HG03354 (cell line): ENCODE results near the gene TEX48.

Experiments used
- ATAC-seq: cut with Tn5 transposase; IDR thresholded peaks from one replicate; pipeline ENCODE4 v1.9.1; 2021; ENCODE audit warnings: mild to moderate bottlenecking; ENCODE audit not compliant: unreplicated experiment, poor library complexity, severe bottlenecking

The TEX48 gene

GRCh38 chr9:114631166-114631565 lies 50.8 kb downstream of the TEX48 start:
- ATAC-seq = no peak

DNA sequence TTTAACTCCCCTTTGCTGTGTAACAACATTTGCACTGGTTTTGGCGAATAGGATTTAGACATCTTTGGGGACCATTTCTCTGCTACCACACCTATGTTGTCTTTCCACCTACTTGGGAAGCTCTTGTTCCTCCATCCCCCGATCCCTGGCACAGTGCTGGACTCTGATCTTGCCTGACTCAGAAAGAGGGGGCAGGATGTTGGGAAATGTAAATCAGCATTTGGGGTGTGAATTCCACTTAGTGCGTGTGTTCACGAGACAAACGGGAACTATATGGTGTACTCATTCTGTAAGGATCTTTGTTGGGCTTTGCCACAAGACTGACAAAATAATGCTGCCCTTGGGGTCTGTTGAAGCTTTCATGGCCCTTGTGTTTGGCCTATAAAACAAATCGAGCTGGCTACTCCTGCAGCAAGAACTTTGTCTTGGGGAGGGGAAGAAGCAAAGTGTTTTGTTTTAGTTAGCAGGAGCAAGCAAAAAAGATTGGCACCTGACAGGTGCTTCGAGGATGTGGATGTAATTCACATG lies 52.4 kb downstream of the TEX48 start:
- no peak for ATAC-seq

DNA sequence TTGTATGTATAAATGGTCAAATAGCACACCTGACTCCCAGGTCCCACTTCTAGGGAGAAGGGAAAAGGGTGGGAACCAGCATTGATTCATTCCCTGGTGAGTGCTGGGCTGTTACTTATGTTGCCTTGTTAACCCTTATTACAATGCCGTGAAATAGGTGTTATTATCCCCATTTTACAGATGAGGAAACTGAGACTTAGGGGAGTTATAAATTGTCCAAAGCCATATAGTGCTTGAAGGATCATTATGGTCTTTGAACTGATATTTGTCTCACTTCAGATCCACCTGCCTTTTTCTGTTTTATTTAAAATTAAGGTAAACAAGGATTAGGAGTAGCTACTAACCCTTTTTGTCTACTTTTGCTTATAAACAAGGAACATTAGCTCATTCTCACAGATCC lies 54.4 kb downstream of the TEX48 start:
- ATAC-seq = no peak

DNA sequence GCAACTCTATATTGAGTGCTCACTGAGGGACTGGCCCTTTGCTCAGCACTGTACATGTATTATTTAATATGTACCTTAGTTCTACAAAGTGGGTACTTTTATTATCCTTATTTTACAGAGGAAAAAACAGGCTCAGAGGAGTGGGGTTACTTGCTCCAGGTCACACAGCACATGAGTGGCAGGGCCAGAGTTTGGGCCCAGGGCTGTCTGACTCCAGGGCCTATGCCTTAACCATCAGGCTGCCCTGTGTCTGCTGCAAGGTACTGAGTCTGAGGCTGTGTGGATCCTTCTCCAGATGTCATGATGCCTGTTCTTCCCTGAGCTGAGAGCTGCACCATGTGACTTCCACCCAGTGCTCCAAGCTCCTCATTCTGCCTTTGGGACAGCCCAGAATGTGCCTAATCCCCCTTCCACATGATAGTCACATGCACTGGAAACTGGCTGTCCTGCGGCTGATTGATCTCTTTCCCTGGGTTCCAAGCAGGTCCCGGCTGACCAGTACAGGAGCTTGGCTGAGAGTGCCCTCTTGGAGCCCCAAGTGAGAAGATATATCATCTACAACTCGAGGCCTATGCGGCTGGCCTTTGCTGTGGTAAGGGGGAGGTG lies 55.5 kb downstream of the TEX48 start:
- no peak for ATAC-seq

DNA sequence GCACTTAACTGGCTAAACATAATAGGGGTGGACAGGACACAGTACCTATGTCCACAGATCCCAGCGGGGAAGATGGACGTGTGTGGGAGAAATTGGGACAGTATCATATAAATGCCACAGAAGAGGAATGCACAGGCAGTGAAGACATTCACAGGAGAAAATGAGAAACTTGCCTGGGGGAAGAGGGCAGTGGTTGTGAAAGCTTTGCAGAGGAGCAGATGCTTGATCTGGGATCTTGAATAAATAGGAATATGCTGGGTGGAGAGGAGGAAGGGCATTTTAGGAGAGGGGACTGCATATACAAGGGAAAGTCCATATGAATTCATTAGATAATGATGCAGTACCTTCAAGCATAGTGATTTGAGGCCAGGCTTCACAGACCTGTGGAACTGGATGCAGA lies 57.3 kb downstream of the TEX48 start:
- ATAC-seq = no peak

DNA sequence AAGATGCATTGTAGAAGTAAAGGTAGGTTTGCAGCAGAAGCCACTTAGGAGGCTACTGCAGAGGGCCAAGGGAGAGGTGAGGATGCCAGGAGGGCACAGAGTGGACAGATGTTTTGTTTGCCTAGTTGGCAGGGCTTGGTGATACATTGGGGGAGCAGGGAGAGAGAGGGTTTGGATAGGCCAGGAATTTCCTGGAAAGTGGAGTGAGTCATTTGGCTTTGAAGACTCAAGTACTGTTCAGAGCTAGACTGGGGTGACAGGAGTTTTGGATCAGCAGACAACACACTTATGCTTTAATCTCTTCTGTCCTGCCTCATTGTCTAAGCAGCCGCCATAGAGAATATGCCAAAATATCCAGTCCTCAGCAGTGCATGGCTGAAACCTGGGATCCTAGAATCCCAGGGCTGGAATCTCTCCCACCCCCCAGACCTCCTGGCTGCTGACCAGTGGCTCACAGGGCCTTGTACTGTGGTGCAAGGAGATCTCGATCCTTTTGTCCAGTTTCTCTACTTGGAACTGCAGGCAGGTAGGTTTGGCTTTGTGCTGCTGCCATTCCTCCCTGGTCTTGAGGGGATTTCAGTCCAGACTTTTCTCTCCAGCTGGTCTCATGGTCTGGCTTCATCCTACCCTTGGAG lies 59.9 kb downstream of the TEX48 start:
- no peak for ATAC-seq

GRCh38 chr9:114621561-114621960 lies 60.4 kb downstream of the TEX48 start:
- ATAC-seq = no peak

- ATAC-seq = peak; percentile 53
Measured at GRCh38 chr9:114619191-114619761, 62.7 kb downstream of the TEX48 start.

DNA sequence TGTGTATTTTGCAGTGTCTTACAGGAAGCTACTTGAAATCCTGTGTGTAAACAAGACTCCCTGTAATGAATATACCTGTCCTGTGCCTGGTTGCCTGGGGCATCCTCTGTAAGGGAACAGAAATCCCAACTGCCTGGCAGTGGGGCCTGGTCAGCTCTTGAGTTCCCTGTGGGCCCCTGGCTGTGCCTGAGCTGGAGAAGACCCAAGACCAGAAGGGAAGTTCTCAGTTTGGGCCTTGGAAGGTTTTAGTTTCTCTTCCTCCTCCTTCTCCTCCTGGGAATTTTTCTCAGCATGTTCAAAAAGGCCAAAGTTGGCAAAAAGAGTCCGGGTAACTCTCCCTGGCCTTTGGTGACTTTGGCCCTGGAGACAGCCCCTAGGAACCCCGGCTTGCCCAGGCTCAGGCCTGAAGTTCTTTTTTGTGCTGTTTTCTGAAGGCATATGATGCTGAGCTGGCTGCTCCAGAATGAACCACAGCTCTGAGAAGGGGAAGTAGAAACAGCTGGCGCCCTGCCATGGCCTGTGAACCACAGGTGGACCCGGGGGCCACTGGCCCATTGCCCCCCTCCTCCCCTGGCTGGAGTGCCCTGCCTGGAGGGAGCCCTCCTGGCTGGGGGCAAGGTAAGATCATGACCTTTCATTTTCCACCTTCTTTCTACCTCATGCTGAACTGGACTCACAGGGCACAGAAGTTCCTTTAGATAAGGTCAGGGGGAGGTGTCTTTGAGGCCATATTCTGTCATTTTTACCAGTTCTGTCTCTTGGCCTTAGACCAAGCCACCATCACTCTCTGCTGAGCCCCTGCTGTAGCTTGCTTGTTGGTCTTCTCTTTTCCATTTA lies 65.1 kb downstream of the TEX48 start:
- ATAC-seq = peak; percentile 78
